Osteoblast (primary cell): ENCODE measurements around the gene THOP1. TPM values are rescaled to one million over a fixed set of nuclear protein-coding genes. Genes with fewer than 3 reads are reported as not detected.

Source experiments
- DNase-seq: peaks from one replicate; pipeline ENCODE4 v3.0.0; 2011; ENCODE audit warnings: low spot score, mixed read lengths; ENCODE audit not compliant: insufficient read length; ENCODE audit errors: missing footprints
- H2AFZ ChIP-seq: 2 replicates; pipeline ENCODE4 v1.6.0; 2011; ENCODE audit warnings: mild to moderate bottlenecking, low read length
- H3K27ac ChIP-seq: 2 replicates; pipeline ENCODE4 v1.5.1; 2011; ENCODE audit warnings: mild to moderate bottlenecking, low read depth, low read length, moderate library complexity
- H3K27me3 ChIP-seq: 2 replicates; pipeline ENCODE4 v1.6.0; 2012; ENCODE audit warnings: mild to moderate bottlenecking, control low read depth, inconsistent platforms, low read length, moderate library complexity; ENCODE audit not compliant: insufficient read depth
- H3K36me3 ChIP-seq: 2 replicates; pipeline ENCODE4 v1.5.1; 2011; ENCODE audit warnings: mild to moderate bottlenecking, low read length, control low read depth, moderate library complexity; ENCODE audit not compliant: insufficient read depth
- H3K4me1 ChIP-seq: 2 replicates; pipeline ENCODE4 v1.5.1; 2011; ENCODE audit warnings: mild to moderate bottlenecking, low read length, control low read depth, moderate library complexity; ENCODE audit not compliant: insufficient read depth
- H3K4me2 ChIP-seq: 2 replicates; pipeline ENCODE4 v1.6.0; 2011; ENCODE audit warnings: mild to moderate bottlenecking, low read length; ENCODE audit not compliant: insufficient read depth
- H3K4me3 ChIP-seq: fragments of 200-600 bp; sonication (generic); 3 replicates; pipeline ENCODE4 v1.5.1; 2012; ENCODE audit warnings: mild to moderate bottlenecking, low read length, inconsistent platforms; ENCODE audit not compliant: insufficient read depth
- H3K79me2 ChIP-seq: 2 replicates; pipeline ENCODE4 v1.6.0; 2012; ENCODE audit warnings: mild to moderate bottlenecking, low read length, control low read depth, inconsistent platforms; ENCODE audit not compliant: insufficient read depth
- H3K9me3 ChIP-seq: 2 replicates; pipeline ENCODE4 v1.5.1; 2011; ENCODE audit warnings: low read depth, low read length, control low read depth
- H4K20me1 ChIP-seq: 2 replicates; pipeline ENCODE4 v1.6.0; 2012; ENCODE audit warnings: mild to moderate bottlenecking, low read length, control low read depth; ENCODE audit not compliant: insufficient read depth
- total RNA-seq: library from RNA; depleted of rRNA; stranded (reverse); fragments of >200 nt; gene quantifications from 2 replicates; pipeline ENCODE4 v1.2.3, GENCODE V29; 2012
- TF ChIP-seq, protein P1 (sequence below): IDR thresholded peaks from 2 replicates; pipeline ENCODE4 v1.5.1; 2011; ENCODE audit warnings: mild to moderate bottlenecking, low read depth, low read length, moderate library complexity; ENCODE audit errors: extremely low read depth

Gene THOP1
- total RNA-seq, 1 donor, result 45.6 TPM

- DNase-seq, result peak; percentile 72
- H2AFZ ChIP-seq, result no peak overlapping the region
- H3K9me3 ChIP-seq, result no peaks in the 10 kb centered on the region
- TF ChIP-seq, protein P1, sequence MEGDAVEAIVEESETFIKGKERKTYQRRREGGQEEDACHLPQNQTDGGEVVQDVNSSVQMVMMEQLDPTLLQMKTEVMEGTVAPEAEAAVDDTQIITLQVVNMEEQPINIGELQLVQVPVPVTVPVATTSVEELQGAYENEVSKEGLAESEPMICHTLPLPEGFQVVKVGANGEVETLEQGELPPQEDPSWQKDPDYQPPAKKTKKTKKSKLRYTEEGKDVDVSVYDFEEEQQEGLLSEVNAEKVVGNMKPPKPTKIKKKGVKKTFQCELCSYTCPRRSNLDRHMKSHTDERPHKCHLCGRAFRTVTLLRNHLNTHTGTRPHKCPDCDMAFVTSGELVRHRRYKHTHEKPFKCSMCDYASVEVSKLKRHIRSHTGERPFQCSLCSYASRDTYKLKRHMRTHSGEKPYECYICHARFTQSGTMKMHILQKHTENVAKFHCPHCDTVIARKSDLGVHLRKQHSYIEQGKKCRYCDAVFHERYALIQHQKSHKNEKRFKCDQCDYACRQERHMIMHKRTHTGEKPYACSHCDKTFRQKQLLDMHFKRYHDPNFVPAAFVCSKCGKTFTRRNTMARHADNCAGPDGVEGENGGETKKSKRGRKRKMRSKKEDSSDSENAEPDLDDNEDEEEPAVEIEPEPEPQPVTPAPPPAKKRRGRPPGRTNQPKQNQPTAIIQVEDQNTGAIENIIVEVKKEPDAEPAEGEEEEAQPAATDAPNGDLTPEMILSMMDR, result no peak
- no peak overlapping the region for H3K4me2 ChIP-seq
- no peaks in the 10 kb centered on the region for H3K27me3 ChIP-seq
- H3K36me3 ChIP-seq, result peaks cover 37% of the 10 kb centered on the region
- no peaks in the 10 kb centered on the region for H3K4me1 ChIP-seq
- peaks cover 2% of the 10 kb centered on the region for H4K20me1 ChIP-seq
- H3K4me3 ChIP-seq, result no peak overlapping the region
- no peak overlapping the region for H3K27ac ChIP-seq
- no peaks in the 10 kb centered on the region for H3K79me2 ChIP-seq
Observed at GRCh38 chr19:2756477-2756876, 28.8 kb upstream of the THOP1 start.

GRCh38 chr19:2756921-2757881 lies 28.1 kb upstream of the THOP1 start:
- H3K9me3 ChIP-seq, result no peaks in the 10 kb centered on the region
- H3K4me2 ChIP-seq, result no peak overlapping the region
- H2AFZ ChIP-seq, result no peak overlapping the region
- H3K4me3 ChIP-seq, result no peak overlapping the region
- H4K20me1 ChIP-seq, result peaks cover 2% of the 10 kb centered on the region
- peak; percentile 88 for DNase-seq
- no peak overlapping the region for H3K27ac ChIP-seq
- peaks cover 39% of the 10 kb centered on the region for H3K36me3 ChIP-seq
- TF ChIP-seq, protein P1, result no peak
- H3K79me2 ChIP-seq, result no peaks in the 10 kb centered on the region
- H3K4me1 ChIP-seq, result no peaks in the 10 kb centered on the region
- no peaks in the 10 kb centered on the region for H3K27me3 ChIP-seq

DNA sequence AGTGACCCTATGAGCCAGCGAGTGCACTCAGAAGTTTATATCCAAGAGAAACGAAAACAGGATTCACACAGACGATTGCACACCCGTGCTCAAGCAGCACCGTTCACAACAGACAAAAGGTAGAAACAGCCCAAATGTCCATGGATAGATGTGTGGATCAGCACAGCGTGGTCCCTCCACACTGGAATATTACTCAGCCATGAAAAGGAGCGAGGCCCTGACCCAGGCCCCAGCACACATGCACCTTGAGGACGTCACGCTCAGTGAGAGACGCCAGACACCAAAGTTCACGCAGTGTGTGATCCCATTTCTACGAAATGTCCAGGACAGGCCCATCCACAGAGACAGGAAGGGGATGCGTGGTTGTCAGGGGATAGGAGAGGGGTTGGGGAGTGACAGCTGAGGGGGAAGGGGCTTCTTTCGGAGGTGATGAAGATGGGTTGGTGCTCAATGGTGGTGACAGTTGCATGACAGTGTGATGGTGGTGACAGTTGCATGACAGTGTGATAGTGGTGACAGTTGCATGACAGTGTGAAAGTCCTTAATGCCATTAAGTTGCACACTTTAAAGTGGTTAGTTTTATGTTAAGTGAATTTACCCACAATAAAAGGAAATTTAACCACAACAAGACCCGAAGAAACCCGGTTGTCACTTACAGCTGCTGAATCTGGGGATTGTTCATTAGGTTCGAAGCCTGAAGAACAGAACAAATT lies 26.5 kb upstream of the THOP1 start:
- Histone ChIP-seq H3K4me1 (no peaks in the 10 kb centered on the region), H3K27ac (no peak overlapping the region), H3K9me3 (no peaks in the 10 kb centered on the region), H3K27me3 (no peaks in the 10 kb centered on the region), H3K4me2 (no peak overlapping the region), H3K79me2 (no peaks in the 10 kb centered on the region), H4K20me1 (peaks cover 2% of the 10 kb centered on the region), H3K4me3 (no peak overlapping the region), H2AFZ (no peak overlapping the region), H3K36me3 (peaks cover 43% of the 10 kb centered on the region)
- TF ChIP-seq, protein P1, result no peak
- peak; percentile 75 for DNase-seq

GRCh38 chr19:2759362-2759761 lies 25.9 kb upstream of the THOP1 start:
- Histone ChIP-seq H3K9me3 (no peaks in the 10 kb centered on the region), H3K4me1 (no peaks in the 10 kb centered on the region), H3K36me3 (peaks cover 48% of the 10 kb centered on the region), H3K27me3 (no peaks in the 10 kb centered on the region), H3K4me2 (no peak overlapping the region), H3K4me3 (no peak overlapping the region), H3K27ac (no peak overlapping the region), H3K79me2 (no peaks in the 10 kb centered on the region), H2AFZ (no peak overlapping the region), H4K20me1 (peaks cover 2% of the 10 kb centered on the region)
- no peak for DNase-seq
- TF ChIP-seq, protein P1, result no peak
